NCI-H2227 (cell line): Measurements from ENCODE around the gene CAMSAP1.
"Not testable (repeated sequence)": the region's sequence is repeated elsewhere in the genome, so short reads cannot be mapped to it uniquely, and the experiment has no call there.

Experiments used
- DNase-seq: peaks from one replicate; lab custom pipeline; 2025; ENCODE audit not compliant: unreplicated experiment; lab: John Stamatoyannopoulos, UW

Gene CAMSAP1

GRCh38 chr9:135907431-135908092 is at the start of gene CAMSAP1:
CAMSAP1 (minus strand) TSS chr9:135907546; CDS start chr9:135907159, 387 bp downstream.
- DNase-seq, result peak; percentile 92

GRCh38 chr9:135956802-135957174 is 49.4 kb upstream of the CAMSAP1 start:
- no peak for DNase-seq

DNA sequence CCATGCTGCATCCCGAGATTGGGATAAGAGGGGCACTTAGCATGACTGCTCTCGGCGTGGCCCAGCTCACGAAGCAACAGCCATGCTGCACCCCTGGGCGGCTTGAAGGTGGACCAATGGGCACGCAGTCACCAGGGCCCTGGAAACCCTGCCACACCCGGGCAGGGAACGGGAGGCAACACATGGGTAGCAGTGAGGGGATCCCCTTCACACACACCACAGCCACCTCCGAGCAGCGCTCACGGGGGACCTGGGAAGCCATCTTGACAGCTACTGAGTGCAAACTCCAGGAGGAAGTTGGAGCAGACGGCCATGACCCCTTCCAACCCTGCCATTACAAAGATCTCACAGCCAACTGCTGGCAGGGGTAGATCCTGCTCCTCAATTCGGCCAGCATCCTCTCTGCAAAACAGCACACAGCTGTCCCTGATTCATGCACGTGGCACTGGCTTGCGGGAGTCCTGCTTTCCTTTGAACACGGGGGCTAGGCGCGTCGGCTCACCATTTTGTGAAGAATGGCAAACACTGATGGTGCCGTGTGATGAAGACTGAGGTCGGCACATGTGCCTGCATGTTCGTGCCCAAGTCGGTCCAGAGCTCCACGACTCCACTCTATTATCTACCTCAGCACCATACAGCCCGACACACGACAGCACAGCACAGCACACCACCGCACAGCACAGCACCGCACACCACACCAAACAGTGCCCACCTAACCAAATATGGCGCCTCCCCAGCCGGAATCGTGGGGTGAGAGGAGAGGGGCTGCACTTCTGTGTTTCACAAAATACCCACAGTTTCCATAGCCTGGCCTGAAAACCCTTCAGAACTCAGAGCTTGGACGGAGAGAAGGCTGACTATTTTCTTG is 48.8 kb upstream of the CAMSAP1 start:
- DNase-seq, result no peak

DNA sequence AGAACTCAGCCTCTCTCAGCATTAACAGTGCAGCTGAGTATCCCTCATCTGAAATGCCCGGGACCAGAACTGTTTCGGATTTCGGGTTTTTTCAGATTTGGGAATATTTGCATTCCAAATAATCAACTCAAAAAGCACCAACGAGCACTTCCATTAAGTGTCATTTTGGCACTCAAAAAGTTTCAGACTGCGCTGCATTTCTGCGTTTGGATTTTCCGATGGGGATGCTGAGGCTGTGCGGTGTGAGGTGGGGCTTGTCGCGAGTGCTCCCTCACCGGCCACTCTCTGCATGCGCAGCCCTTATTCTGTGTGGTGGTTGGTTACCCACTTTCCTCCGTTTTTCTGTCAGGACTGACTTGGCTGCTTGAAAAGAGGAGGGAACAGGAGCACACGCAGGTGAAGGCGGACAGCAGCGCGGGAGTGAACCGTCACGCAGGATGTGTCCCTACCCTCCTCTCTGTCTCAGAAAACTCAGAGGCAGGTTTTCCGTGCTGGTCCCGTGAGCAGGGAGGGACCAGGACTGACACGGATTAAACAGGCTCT is 45.4 kb upstream of the CAMSAP1 start:
- no peak for DNase-seq

DNA sequence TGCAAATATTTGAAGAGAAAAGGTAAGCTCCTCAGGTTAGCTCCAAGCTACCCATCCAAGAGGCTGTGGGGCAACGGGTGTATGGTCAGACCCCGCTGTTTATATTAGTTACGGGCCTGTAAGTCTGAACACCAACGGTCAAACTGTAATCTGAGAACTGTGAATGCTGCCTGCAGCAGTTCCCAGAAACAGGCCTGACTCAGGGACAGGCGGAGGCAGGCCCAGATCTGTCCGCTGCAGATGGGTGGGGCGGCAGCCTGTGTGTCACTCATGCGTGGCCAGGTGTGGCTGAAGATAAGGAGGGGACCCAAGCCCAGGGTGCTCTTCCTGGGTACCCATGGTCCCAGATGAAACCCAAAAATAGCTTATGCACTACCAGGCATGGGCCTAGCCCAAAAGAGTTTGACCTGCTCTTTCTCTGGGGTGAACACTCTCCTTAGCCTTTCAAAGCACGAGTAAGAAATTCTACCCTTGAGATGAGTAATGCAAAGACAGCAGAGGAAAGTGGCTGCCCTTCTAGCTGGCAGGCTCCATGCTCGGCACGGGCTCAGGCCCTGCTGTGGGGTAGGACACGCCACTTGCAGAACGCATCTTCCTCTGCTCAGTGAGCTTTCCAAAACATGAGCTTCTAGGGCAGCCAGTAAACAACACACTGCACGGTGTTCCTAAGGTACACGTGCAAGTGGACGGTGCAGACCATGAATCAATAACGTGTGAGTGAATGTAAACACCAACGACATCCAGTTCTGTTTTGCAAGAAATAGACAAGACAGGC is 44.7 kb upstream of the CAMSAP1 start:
- DNase-seq, result no peak

- not testable (repeated sequence) for DNase-seq
These were observed 44.0 kb upstream of the CAMSAP1 start for GRCh38 chr9:135951310-135951709.

DNA sequence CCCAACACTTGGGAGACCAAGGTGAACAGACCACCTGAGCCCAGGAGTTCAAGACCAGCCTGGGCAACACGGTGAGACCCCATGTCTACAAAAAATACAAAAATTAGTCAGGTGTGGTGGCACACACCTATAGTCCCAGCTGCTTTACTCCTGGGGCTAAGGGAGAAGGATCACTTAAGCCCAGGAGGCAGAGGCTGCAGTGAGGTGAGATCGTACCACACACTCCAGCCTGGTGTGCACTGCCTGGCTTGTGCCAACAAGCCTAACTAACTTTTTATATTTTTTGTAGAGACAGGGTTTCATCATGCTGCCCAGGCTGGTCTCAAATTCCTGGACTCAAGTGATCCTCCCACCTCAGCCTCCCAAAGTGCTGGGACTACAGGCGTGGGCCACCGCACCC is 43.5 kb upstream of the CAMSAP1 start:
- not testable (repeated sequence) for DNase-seq

- no peak for DNase-seq
These were observed 42.9 kb upstream of the CAMSAP1 start for GRCh38 chr9:135950135-135950682.

GRCh38 chr9:135949501-135950134 is 42.3 kb upstream of the CAMSAP1 start:
- DNase-seq, result no peak

DNA sequence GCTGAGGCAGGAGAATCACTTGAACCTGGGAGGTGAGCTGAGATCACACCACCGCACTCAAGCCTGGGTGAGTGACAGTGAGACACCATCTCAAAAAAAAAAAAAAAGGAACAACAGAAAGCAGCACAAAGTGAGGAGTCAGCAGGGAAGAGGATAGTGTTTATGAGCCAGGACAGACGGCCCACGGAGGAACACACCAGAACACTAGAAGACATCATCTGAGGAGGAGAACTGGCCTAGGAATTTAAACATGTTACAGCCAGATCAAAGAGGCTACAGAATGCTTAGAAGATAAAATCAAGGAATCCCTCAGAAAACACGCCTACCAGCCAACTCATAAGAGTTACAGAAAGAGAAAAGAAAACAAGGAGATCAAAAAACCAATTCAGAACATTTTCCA is 41.6 kb upstream of the CAMSAP1 start:
- DNase-seq, result no peak

GRCh38 chr9:135948446-135948845 is 41.1 kb upstream of the CAMSAP1 start:
- no peak for DNase-seq

- no peak for DNase-seq
These were observed 40.2 kb upstream of the CAMSAP1 start for GRCh38 chr9:135947582-135947981.

GRCh38 chr9:135947105-135947504 is 39.8 kb upstream of the CAMSAP1 start:
- DNase-seq, result not testable (repeated sequence)

GRCh38 chr9:135946392-135946994 is 39.1 kb upstream of the CAMSAP1 start:
- no peak for DNase-seq

GRCh38 chr9:135945969-135946368 is 38.6 kb upstream of the CAMSAP1 start:
- no peak for DNase-seq

GRCh38 chr9:135944444-135945252 is 37.3 kb upstream of the CAMSAP1 start:
- DNase-seq, result no peak

- DNase-seq, result not testable (repeated sequence)
These were observed 36.3 kb upstream of the CAMSAP1 start for GRCh38 chr9:135943604-135944003.

DNA sequence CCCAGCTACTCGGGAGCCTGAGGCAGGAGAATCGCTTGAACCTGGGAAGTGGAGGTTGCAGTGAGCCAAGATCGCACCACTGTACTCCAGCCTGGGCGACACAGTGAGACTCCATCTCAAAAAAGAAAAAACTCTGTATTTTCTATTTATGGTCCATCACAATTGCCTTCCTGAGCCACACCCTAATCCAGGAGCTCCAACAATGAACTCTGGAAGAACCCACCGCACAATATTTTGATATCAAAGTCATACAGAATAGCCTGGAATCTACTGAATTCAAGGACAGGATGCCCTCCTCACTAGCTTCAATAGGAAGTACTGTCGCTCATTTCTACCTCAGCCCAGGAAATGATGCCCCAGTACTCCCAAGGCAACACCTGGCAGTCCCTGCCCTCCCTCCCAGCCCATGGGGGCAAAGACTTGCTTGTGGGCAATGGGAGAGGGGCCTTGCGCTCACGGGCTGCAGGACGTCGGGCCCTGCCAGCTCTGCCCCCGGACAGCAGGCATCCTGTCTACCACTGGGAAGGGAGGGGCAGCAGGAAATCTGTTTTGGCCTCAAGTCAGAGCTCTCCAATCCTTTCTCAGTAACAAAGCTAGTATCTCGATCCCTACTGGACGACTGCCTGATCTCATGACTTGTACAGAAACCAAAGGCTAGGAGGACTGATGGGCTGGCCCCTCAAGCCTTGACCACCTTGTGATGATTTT is 34.1 kb upstream of the CAMSAP1 start:
- no peak for DNase-seq
